ENCODE results near the gene OR4D10. TPM values are rescaled to one million over a fixed set of nuclear protein-coding genes. Genes with fewer than 3 reads are reported as not detected.

Gene OR4D10
- total and polyA plus RNA-seq, 9 donors: not detected

DNA sequence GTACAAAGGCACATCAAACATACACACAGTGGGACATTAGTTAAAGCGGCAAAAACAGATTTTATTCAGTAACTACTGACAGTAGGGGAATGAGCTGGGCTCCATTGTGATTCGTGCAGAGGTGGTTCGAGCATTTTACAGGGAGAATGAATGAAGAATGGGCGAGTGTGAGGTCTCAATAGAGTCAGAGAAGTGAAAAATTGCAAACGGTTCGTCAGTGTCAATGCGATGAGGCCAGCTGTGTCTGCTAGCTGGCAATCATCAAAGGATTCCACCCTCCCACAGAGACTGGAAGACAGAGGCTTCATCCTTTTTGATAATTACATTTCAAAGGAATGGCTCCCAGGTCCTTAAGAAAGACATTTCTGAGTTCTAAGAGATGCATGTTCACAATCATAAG lies 55.6 kb downstream of the OR4D10 start:
- no peaks in the 10 kb centered on the region for H3K27me3 ChIP-seq
- TF ChIP-seq POLR2A (IDR thresholded peaks at IDR 0.05) (no peak), EP300 (IDR thresholded peaks at IDR 0.05) (no peak)
- TF ChIP-seq, protein P1, sequence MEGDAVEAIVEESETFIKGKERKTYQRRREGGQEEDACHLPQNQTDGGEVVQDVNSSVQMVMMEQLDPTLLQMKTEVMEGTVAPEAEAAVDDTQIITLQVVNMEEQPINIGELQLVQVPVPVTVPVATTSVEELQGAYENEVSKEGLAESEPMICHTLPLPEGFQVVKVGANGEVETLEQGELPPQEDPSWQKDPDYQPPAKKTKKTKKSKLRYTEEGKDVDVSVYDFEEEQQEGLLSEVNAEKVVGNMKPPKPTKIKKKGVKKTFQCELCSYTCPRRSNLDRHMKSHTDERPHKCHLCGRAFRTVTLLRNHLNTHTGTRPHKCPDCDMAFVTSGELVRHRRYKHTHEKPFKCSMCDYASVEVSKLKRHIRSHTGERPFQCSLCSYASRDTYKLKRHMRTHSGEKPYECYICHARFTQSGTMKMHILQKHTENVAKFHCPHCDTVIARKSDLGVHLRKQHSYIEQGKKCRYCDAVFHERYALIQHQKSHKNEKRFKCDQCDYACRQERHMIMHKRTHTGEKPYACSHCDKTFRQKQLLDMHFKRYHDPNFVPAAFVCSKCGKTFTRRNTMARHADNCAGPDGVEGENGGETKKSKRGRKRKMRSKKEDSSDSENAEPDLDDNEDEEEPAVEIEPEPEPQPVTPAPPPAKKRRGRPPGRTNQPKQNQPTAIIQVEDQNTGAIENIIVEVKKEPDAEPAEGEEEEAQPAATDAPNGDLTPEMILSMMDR (IDR thresholded peaks at IDR 0.05): no peak
- no peaks in the 10 kb centered on the region for H3K9me3 ChIP-seq
- 42 to 52% (median 46%) methylated on average over 7 of the region's 7 CpGs for WGBS, 3 donors
- H3K4me3 ChIP-seq: no peak overlapping the region
- intact Hi-C loops (cut with DNase I): no loop called here
- no peak for DNase-seq
- H3K4me1 ChIP-seq (ENCODE audit: insufficient read depth): no peaks in the 10 kb centered on the region
- H3K27ac ChIP-seq: no peak overlapping the region
- H3K36me3 ChIP-seq: no peaks in the 10 kb centered on the region

Other genes with a start within 250 kb of the OR4D10 start
- gene OR5AN1, start 114.4 kb upstream of the OR4D10 start, total RNA-seq: not detected
- gene OR5AN1, start 114.4 kb upstream of the OR4D10 start, polyA plus RNA-seq: not detected
- gene OR5A2, start 46.9 kb upstream of the OR4D10 start, total RNA-seq: not detected
- not detected for gene OR5A2, start 46.9 kb upstream of the OR4D10 start, polyA plus RNA-seq
- gene OR5A1, start 36.8 kb upstream of the OR4D10 start, total RNA-seq: not detected
- not detected for gene OR5A1, start 36.8 kb upstream of the OR4D10 start, polyA plus RNA-seq
- not detected for gene OR4D6, start 16.4 kb upstream of the OR4D10 start, total RNA-seq
- not detected for gene OR4D6, start 16.4 kb upstream of the OR4D10 start, polyA plus RNA-seq
- not detected for gene OR4D11, start 30.3 kb downstream of the OR4D10 start, total RNA-seq
- gene OR4D11, start 30.3 kb downstream of the OR4D10 start, polyA plus RNA-seq: not detected
- gene OR4D9, start 38.2 kb downstream of the OR4D10 start, total RNA-seq: not detected
- gene OR4D9, start 38.2 kb downstream of the OR4D10 start, polyA plus RNA-seq: not detected
- 10 to 100 TPM; 27.1 to 46.4 (median 42.4) TPM for gene OSBP, start 142.5 kb downstream of the OR4D10 start, total RNA-seq
- 10 to 100 TPM; 20.5 to 58.0 TPM for gene OSBP, start 142.5 kb downstream of the OR4D10 start, polyA plus RNA-seq
- gene PATL1, start 195.7 kb downstream of the OR4D10 start, total RNA-seq: 10 to 100 TPM; 11.1 to 40.3 (median 30.8) TPM
- gene PATL1, start 195.7 kb downstream of the OR4D10 start, polyA plus RNA-seq: 10 to 100 TPM; 16.2 to 44.2 TPM
- not detected for gene OR10V1, start 240.5 kb downstream of the OR4D10 start, total RNA-seq
- gene OR10V1, start 240.5 kb downstream of the OR4D10 start, polyA plus RNA-seq: not detected

Data from ovary (tissue), 9 donors.